GM21526 (cell line): Measurements from ENCODE around the gene FAM72C.
A peak's percentile ranks its signal among the peaks of the same experiment; 100 is the strongest.
"Not testable (repeated sequence)": the region's sequence is repeated elsewhere in the genome, so short reads cannot be mapped to it uniquely, and the experiment has no call there.

Source experiments
- ATAC-seq: cut with Tn5 transposase; IDR thresholded peaks from one replicate; pipeline ENCODE4 v1.9.1; 2021; ENCODE audit warnings: moderate library complexity; ENCODE audit not compliant: unreplicated experiment, low FRiP score

FAM72C gene

DNA sequence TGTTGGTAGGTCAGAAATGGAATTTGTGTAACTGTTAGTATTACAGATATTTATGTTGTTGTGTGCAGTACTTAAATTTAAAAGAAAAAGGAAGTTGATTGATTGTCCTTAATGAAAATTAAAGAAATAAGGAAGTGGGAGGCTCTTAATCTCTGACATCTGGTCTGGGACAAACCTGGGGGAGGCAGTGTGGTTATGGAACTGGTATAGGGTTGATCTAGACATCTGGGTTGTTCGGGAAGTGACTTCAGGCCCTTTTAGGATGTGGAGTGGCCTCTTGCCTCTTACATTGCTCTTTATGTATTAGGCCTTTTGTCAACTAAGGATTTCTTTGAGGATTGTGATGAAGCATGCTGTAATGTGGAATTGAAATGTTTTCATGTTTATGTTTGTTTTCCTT is 16.1 kb upstream of the FAM72C start:
- not testable (repeated sequence) for ATAC-seq

DNA sequence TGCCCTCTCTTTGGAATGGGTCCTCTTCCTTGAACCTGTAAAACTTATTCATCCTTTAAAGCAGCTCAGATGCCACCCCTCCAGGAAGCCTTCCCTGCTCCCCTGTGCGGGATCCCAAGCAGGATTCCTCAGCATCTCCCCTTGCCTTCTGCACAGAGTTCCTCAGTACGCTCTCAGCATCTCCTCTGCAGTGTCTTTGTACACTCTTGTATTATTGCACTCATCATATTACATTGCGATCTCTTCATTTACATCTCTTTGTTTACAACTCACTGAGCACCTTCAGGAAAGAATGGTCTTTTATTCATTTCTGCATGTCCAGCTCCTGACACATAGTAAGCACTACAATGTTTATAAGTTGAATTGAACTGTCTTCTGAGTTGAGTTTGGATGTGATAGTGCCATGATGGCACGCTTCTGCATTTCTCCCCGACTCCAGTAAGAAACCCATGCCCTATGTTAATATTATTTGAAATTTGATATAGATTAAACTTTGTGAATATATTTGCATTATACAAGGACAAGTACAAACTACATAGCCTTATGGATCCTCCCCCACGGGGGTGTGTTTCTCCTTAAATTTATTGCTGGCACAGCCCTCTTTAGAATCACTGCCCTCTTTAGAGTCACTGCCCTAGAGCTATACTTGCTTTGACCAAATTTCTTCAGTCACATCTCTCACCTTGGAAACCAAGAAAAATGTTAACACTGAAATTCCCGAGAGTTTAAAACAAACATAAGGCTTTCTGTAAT is 13.1 kb upstream of the FAM72C start:
- ATAC-seq = not testable (repeated sequence)

DNA sequence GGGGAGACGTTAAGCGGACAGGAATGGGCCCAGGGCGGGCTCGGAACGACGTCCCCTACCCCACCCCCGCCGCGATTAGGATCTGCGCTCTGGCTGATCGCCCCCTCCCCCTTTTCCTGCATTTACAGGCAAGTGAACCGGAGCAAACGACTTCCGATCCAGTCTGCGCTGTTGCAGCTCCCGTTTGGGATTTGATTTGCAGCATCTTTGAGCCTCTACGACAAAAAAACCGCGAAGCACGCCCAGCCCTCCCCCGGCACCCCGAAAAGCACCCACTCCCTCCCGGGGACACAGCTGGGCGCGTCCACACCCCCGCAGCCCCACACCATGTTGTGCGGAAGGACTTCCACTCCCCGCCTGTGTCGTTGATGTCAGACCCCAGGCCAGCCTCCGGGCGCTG is 2.6 kb upstream of the FAM72C start:
- ATAC-seq = not testable (repeated sequence)

DNA sequence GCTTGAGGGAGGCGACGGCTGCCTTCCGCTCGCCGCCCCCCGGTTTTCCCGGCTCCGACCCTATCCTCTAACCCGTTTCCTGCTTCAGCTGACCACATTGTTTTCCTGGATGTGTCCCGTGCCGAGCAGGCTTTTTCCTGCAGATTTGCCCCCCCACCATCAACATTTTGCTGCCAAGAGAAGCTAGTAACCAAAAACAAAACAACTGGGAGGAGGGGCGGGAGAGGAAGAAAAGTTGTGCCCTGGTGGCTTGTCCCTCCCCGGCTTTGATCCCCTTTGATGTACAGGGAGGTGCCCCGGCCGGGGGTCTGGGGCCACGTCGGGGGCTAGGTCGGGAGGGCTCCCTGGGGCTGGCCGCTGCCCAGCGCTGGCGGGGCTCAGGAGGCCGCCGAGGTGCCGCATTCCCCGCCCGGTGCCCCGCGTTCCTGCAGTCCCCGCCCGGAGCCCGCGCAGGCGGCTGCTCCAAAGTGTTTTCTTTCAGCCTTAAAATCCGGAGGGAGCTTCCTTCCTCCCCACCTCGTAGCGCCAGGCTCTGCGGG is 2.2 kb upstream of the FAM72C start:
- ATAC-seq = not testable (repeated sequence)

DNA sequence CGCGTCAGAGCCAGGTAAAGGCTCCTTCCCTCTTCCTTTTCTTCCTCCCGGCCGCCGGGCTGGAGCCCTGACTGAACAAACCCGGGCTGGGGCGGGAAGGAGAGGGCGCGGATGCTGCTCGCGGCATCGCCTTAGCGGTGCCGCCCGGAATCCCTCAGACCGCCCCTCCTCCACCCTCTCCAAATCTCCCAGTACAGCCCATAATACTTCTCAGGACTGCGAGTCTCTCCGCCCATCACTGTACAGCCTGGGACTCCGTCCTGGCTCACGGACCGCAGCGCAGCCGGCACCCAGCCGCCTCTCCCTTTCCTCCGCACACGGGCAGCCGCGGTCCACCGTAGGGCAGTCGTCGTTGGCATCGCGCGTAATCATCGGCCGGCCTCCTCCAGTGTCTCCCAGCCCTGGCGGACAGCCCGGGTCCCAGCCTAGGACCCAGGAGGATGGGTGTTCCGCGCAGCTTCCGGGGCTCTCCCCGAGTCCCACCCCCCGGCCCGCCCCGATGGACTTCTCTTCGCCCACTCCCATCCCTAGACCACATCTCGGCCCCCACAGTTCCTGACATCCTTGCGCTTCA is 1.1 kb upstream of the FAM72C start:
- ATAC-seq = peak; percentile 6

DNA sequence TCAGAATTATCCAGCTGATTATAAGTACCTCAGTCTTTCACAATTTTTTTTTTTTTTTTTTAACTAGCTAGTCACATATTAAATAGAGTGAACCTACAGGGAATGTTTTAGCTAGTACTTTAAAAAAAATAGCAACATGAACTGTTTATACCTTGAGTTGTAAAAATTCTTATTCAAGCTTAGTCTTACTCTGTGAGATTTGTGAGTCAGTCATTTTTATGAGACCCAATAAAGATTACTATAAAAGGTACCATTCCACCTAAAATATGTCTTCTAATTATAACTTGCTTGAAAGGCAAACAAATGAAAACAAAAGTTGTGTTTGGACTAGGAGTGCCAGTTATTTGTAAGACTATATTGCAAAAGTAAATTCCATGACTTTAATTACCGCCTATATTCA is 5.9 kb downstream of the FAM72C start:
- not testable (repeated sequence) for ATAC-seq

DNA sequence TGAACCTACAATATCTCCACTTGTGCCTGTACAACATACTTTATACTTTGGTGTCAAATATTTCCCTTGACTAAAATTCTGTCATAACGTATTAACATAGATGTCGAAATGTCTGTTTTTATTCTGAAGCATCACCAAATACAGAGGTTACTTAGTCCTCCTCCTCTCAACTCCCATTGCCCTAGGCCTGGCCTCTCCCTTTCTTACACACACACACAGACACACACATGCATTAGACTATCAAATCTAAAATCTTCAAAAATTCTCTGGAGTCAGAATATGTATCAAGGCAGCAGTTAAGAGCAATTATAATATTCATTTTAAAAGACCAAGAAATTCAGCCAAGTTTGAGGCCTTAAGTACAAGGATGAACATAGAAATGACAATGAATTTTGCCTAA is 7.5 kb downstream of the FAM72C start:
- ATAC-seq = not testable (repeated sequence)

DNA sequence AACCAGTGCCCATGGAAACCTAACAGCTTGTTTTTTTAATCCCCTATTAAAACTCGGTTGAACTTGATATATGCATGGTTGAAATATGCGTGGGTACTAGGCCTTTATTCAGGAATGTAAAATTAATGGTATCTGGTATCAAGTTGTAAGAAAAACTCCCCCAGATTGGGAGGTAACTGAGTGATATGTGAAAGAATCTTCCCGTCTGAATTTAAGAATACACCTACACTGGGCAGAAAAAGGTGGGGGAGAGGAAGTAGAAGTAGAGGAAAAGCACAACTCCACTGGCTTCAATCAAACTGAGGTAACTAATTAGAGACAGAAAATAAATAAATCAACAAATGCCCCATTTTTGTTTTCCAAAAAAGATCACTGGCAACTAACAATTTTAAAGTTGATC is 15.9 kb downstream of the FAM72C start:
- not testable (repeated sequence) for ATAC-seq

DNA sequence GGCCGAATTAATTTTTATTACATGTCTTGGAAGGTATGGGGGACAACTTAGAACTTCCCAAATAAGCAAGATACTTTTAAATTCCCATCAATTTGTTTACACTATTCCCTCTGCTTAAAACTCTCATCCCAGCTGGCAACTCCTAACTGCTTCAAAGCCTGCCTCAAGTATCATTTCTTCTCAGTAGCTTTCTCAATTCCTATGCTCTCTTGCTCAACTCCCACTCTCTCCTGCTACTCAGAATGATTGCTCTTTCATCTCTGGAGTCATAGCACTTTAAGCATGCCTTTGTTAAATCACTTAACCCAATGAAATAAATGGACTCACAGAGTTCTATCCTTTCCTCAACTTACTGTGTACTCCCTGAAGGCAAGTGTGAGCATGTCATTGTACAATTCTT is 18.9 kb downstream of the FAM72C start:
- not testable (repeated sequence) for ATAC-seq

DNA sequence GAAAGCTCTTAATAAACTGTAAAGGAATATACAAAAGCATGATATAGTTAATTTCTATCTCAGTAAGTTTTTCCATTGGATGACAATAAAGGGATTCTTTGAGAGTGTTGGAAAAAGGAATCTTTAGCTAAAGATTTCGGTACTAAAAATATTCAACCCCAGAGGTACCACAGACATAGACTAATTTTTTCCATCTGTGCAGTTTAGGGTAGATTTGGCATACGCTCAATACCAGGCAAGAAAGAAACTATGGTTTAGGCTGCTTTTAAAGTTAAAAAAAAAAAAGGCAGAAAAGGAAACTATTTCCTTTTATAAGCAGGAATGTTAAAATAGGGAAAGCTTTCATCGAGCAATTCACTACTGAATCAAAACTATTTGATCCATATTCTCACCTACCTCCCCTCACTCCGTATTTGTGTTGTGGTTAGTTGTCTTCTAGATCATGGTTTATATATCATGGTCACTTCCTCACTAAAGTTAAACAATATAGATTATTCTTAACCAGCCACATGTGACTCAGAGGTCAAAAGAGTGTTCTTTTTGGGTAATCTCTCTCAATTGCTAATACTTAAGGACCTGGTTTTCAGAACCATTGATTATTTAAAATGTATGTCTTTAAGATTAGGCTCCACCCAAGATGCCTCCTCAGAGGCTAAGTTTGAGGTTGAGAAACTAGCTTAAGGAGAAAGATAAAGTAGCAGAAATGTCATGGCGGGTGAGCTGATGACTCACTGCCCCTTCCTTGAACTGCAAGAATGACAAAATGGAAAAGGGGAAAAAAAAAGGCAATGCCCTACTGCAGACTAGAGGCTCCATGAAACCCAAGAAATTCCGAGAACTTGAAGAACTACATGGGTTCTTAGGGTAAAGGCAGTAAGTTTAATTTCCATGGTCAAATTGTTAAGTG is 20.0 kb downstream of the FAM72C start:
- ATAC-seq = not testable (repeated sequence)

DNA sequence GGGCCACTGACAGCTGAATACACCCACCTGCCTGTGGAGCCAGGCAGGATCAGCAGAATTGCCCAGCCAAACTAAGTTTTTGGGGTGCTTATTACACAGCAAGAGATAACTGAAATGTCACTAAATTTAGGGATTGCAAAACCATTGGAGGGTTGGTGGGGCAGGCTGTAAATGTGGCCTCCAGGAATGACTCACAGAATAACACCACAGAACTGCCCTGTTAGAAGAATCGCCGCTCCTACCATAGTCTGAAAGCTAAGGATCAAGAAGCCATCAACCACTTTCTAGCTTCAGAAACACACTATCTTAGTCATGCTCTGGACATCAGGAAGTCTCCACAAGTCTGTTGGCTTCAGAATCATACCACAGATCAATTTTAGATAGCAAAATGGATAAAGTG is 24.0 kb downstream of the FAM72C start:
- not testable (repeated sequence) for ATAC-seq

DNA sequence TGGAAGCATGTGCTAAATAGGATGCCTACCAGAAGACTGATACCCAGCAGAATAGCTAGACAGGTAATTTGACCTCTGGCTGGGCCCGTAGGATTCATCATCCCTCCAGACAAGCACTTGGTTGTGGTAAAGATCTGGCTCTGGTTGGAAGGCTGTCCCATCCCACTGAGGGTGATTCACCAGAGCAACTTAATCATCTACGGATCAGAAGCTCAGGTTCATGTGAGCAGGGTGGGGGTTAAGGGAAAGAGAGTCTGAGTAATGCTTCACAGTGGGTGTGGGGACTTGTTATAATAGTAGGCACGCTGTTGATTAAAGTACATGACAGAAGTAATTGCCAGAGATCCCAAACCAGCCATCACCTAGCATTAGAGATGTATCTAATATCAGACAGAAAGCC is 26.5 kb downstream of the FAM72C start:
- ATAC-seq = not testable (repeated sequence)

DNA sequence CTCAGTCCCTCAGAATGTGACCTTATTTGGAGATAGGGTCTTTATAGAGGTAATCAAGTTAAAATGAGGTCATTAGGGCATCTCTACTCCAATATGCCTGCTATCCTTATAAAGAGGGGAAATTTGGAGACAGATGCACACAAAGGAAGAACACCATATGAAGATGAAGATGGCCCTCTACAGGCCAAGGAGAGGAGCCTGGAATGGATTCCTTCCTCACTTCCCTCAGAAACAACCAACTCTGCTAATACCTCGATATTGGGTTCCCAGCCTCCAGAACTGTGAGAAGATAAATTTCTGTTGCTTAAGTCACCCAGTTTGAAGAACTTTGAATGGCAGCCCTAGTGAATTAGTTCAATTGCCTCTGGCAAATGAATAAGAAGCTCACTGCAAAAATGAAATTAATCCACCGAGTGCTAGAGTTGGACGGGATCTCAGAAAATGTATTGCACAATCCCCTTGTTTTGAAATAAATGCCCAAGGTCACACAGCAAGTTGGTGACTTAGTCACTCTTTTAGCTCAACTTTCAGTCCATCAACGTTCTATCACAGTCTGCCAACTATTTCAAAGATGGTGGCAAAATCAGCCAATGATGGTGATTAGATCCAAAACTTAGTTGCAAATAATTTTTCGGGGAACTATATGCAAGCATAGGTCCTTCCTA is 27.1 kb downstream of the FAM72C start:
- not testable (repeated sequence) for ATAC-seq

DNA sequence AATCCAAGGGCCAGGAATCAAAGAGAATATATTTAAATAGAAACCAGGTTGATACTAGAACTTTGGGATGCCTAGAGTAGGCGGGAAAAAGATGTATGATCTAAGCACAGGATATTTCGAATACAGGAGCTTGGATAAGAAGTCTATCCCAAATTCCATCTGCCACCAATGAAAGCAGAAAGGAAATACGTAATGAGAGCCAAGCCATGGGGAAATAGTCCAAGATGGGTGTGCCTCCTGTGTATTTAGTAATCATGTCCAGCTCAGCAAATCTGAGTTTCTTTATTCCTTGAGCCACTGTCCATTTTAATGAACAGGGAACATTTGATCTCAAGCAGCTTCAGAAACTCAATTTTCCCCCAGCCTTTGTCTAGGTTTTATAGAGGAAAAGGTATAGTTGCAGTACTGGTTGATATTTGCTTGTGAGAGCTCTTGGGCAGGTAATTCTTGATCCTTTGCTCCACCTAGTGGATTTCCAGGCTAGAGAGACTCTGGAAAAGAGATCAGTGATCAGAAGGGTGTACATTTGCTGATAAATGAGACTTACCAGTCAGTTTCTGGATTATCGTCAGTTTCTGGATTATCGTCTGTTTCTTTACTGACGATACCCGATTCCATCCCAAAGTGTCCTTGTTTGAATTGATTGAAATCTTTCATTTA is 28.3 kb downstream of the FAM72C start:
- ATAC-seq = not testable (repeated sequence)

DNA sequence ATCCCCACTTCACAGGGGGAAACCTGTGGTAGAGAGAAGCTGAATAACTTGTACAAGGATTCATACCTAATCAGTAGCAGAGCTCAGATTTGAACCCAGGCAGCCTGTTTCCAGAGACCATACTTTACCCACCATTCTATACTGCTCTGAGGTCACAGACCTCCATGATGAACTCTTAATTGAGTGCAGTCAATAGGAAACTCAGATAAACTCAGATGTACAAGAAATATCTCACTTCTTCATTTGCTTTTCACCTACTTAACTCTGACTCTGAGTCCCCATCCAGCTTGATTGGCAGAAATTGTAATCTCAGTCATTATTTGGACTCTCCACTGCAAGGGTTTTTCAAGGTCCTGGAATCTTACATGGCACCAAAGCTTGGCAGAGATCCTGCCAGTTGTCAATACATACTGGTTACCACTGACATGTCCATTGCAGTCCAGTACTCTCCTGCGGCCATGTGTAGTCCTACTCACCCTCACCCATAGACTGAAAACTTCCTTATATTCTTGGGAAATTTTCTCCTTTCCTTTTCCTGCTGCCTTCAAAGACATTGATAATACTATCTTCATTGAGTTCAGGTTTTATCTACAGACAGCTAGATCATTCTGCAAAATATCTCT is 29.4 kb downstream of the FAM72C start:
- ATAC-seq = not testable (repeated sequence)

DNA sequence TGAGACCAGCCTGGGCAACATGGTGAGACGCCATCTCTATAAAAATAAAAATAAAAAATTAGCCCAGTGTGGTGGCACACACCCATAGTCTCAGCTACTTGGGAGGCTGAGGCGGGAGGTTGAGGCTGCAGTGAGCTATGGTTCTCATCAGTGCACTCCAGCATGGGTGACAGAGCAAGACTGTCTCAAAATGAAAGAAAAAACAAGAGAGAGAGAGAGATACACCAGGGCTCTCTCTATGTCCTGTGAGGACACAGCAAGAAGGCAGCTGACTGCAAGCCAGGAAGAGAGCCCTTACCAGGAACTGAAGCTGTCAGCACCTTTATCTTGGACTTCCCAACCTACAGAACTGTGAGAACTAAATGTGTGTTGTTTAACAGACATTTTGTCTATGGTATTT is 32.1 kb downstream of the FAM72C start:
- not testable (repeated sequence) for ATAC-seq

DNA sequence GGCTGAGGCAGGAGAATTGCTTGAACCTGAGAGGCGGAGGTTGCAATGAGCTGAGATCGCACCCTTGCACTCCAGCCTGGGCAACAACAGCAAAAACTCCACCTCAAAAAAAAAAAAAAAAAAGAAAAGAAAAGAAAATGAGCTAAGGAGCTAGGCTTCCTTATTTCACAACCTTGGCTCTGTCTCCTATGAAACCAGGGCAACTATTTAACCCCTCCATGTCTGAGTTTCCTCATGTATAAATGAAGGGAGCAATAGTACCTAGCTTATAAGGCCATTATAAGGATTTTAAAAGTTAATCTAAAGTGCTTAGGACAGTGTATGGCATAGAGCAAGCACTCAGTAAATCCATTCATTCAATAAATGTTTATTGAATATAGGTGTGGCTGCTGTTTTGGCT is 32.9 kb downstream of the FAM72C start:
- ATAC-seq = not testable (repeated sequence)

DNA sequence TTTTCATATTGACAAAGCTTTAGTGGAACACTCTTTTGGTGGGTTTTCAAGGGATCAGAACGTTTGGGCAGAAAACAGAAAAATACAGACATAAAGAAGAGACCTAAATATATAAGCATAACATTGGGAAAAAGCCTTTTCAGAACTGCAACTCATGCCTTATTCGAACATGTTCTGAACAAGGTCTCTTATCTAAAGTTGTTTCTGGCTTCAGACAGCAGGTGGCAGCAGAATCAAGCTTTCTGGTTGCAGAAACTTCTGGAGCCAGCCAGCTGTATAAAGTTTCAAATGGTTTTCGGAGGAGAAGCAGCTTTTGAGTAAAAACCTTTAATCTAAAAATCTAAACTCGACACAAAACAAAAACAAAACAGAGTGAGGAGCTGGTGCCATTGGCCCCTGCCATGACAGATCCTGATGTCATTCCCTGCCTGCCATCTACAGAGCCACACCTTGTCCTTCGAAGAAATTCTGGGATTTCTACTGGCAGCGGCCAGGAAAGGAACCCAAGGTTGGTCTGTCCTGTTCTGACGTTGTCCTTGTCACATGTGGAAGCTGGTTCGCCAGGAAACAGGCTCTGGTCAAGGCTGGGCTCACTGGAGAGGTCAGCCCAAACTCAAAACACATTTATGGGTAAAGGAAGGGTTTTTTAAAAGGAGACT is 35.2 kb downstream of the FAM72C start:
- ATAC-seq = not testable (repeated sequence)

DNA sequence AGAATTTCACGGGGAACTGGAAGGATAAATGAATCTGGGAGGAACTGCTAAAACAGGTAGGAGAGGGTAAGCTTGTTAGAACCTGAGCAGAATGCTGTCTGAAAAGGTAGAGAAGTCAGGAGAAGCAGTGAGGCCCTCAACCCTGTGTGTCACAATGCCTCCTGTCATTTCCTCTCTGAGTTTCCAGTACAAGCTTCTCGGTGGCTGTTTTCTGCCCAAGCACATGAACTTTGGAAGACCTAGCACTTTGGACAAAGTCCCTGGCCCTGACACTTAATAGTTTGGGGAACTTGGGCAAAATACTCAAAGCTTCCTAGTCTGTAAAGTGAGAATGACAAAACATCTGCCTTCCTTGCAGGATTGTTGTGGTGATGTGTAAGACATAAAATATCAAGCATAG is 52.7 kb downstream of the FAM72C start:
- ATAC-seq = not testable (repeated sequence)
